22Rv1 (cell line): Measurements from ENCODE around the gene TTC28.

Source experiments
- CTCF ChIP-seq: fragments of 450-650 bp; IDR thresholded peaks from 2 replicates; pipeline ENCODE4 v1.5.1; 2017; ENCODE audit warnings: mild to moderate bottlenecking
- ZFX ChIP-seq: fragments of 450-650 bp; IDR thresholded peaks from 2 replicates; pipeline ENCODE4 v1.6.1; 2017; ENCODE audit warnings: antibody characterized with exemption, borderline replicate concordance

DNA sequence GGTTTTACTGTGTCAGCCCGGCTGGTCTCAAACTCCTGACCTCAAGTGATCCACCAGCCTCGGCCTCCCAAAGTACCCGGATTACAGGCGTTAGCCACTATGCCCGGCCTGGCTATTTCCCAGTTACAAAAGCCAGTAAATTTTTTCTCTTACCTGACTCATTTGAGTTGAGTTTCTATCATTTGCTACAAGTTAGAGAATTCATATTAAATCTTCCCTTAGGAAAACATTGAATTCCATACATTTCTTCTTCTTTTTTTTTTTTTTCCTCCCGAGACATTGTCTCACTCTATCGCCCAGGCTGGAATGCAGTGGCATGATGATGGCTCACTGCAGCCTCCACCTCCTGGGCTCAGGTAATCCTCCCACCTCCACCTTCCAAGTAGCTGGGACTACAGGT lies 36.0 kb upstream of the TTC28 start:
- TF ChIP-seq CTCF (no peak), ZFX (no peak)
